K562 (cell line): Measurements from ENCODE around the gene DMAC2L. TPM values are rescaled to one million over a fixed set of nuclear protein-coding genes. Genes with fewer than 3 reads are reported as not detected.

Source experiments
- ATAC-seq: fragments of 200-7000 bp; cut with Tn5 transposase; 3 replicates; pipeline ENCODE4 v1.9.1; 2020; ENCODE audit warnings: moderate library complexity
- BruUV-seq: library from RNA; stranded (reverse); fragments of 400-500 nt; replicated peaks from 2 replicates; lab custom pipeline; 2021; lab: Mats Ljungman, UMichigan
- CTCF ChIA-PET: fragments of 300-600 bp; formaldehyde crosslinking; extraction: SDS; loops from one replicate; lab custom pipeline; 2021; ENCODE audit warnings: low intra/inter-chr PET ratio; lab: Yijun Ruan, JAX
- POLR2A ChIA-PET: fragments of 300-600, 350-650 bp; sonication (Branson Sonifier 250); formaldehyde crosslinking; extraction: SDS; loops from one replicate; lab custom pipeline; 2021; ENCODE audit warnings: antibody characterized with exemption, inconsistent platforms; lab: Yijun Ruan, JAX
- DNase-seq, 4 experiments: peaks; one replicate each; pipeline versions ENCODE4 v3.0.0 to v3.0.0-alpha.2; 2011 to 2018; ENCODE audit warnings: low spot score in 3 of 4, mixed read lengths in 3 of 4; ENCODE audit errors: extremely low read depth in 1 of 4
- FAIRE-seq: peaks from 2 replicates; lab custom pipeline; 2011; peaks lifted over from hg19 to GRCh38; lab: Jason Lieb, UNC
- H2AFZ ChIP-seq: 2 replicates; pipeline ENCODE4 v1.6.0; 2011; ENCODE audit warnings: low read depth, low read length, control low read depth, inconsistent platforms
- H3K27ac ChIP-seq: fragments of 200-600 bp; 3 replicates; pipeline ENCODE4 v1.8.0; 2011; ENCODE audit warnings: low read depth, mild to moderate bottlenecking, control low read depth, inconsistent platforms, low read length, moderate library complexity, mixed read lengths; ENCODE audit errors: extremely low read depth
- H3K27me3 ChIP-seq, 2 experiments: fragments of 300-600 bp in 1 of 2; 2 replicates in 1 of 2; 3 replicates in 1 of 2; pipeline versions ENCODE4 v1.6.0 to v1.8.0; 2011; ENCODE audit warnings: inconsistent platforms in 2 of 2, low read length in 2 of 2, mild to moderate bottlenecking in 1 of 2, mixed read lengths in 1 of 2, moderate library complexity in 1 of 2; ENCODE audit not compliant: control insufficient read depth in 2 of 2, insufficient read depth in 2 of 2
- H3K36me3 ChIP-seq: fragments of 300-600 bp; 3 replicates; pipeline ENCODE4 v1.8.0; 2011; ENCODE audit warnings: mild to moderate bottlenecking, low read length, inconsistent platforms; ENCODE audit not compliant: control insufficient read depth, insufficient read depth
- H3K4me1 ChIP-seq, 2 experiments: fragments of 200-600 bp in 1 of 2; replicated peaks in 1 of 2; 2 replicates in 1 of 2; 3 replicates in 1 of 2; pipeline versions ENCODE4 v1.5.1 to v1.8.0; 2011; ENCODE audit warnings: inconsistent platforms in 2 of 2, low read length in 2 of 2, mild to moderate bottlenecking in 1 of 2, mixed read lengths in 1 of 2, moderate library complexity in 1 of 2; ENCODE audit not compliant: control insufficient read depth in 2 of 2, insufficient read depth in 2 of 2
- H3K4me2 ChIP-seq: 2 replicates; pipeline ENCODE4 v1.6.1; 2011; ENCODE audit warnings: low read length, control low read depth, inconsistent platforms, mixed read lengths; ENCODE audit not compliant: insufficient read depth
- H3K4me3 ChIP-seq: fragments of 200-600 bp; sonication (generic), shearing (Covaris generic); 2 replicates; pipeline ENCODE4 v1.5.1; 2016; ENCODE audit warnings: control low read depth, inconsistent platforms
- H3K79me2 ChIP-seq: fragments of 200-600 bp; 3 replicates; pipeline ENCODE4 v1.8.0; 2011; ENCODE audit warnings: low read length, inconsistent platforms; ENCODE audit not compliant: control insufficient read depth, insufficient read depth
- H3K9ac ChIP-seq, 2 experiments: 2 replicates each; pipeline versions ENCODE4 v1.6.0 to v1.6.1; 2011; ENCODE audit warnings: low read depth in 2 of 2, low read length in 2 of 2, control low read depth in 1 of 2, inconsistent platforms in 1 of 2, mild to moderate bottlenecking in 1 of 2, mixed read lengths in 1 of 2; ENCODE audit not compliant: insufficient read depth in 1 of 2
- H3K9me1 ChIP-seq: one replicate; pipeline ENCODE4 v1.6.0; 2011; ENCODE audit warnings: inconsistent platforms, mild to moderate bottlenecking, low read length, moderate library complexity; ENCODE audit not compliant: control insufficient read depth, insufficient read depth
- H3K9me3 ChIP-seq: replicated peaks from 2 replicates; pipeline ENCODE4 v1.5.1; 2011; ENCODE audit warnings: low read depth, low read length, inconsistent platforms; ENCODE audit not compliant: control insufficient read depth, insufficient read depth
- H4K20me1 ChIP-seq: replicated peaks from 2 replicates; pipeline ENCODE4 v1.6.1; 2011; ENCODE audit warnings: low read length, inconsistent platforms, mixed read lengths; ENCODE audit not compliant: control insufficient read depth, insufficient read depth
- DNMT1 ChIP-seq: fragments of 450-650 bp; IDR thresholded peaks from 2 replicates; pipeline ENCODE4 v1.6.1; 2016; ENCODE audit warnings: antibody characterized with exemption, mild to moderate bottlenecking
- ELF2 ChIP-seq: fragments of 250-450 bp; sonication (Bioruptor Pico); IDR thresholded peaks from 2 replicates; pipeline ENCODE4 v1.5.0; 2021; ENCODE audit warnings: mild to moderate bottlenecking
- FOXK2 ChIP-seq, 2 experiments: fragments of 450-650 bp; IDR thresholded peaks in 1 of 2; conservative IDR thresholded peaks in 1 of 2; 2 replicates each; pipeline ENCODE4 v1.6.1; 2016; ENCODE audit warnings: low read depth in 2 of 2, mild to moderate bottlenecking in 1 of 2
- HNRNPL ChIP-seq: fragments of 200-400 bp; formaldehyde crosslinking; IDR thresholded peaks from 2 replicates; pipeline ENCODE4 v1.6.1; 2017; ENCODE audit warnings: low read depth, mild to moderate bottlenecking, low read length
- POLR2AphosphoS2 ChIP-seq: IDR thresholded peaks from 2 replicates; pipeline ENCODE4 v1.6.1; 2012; ENCODE audit warnings: low read length, improper control_type of control experiment
- RREB1 ChIP-seq: fragments of 250-450 bp; sonication (Bioruptor Pico); IDR thresholded peaks from 2 replicates; pipeline ENCODE4 v1.4.0; 2020
- SFPQ ChIP-seq: fragments of 200-400 bp; formaldehyde crosslinking; IDR thresholded peaks from 2 replicates; pipeline ENCODE4 v1.6.1; 2017; ENCODE audit warnings: mild to moderate bottlenecking, low read depth, low read length, moderate library complexity
- SNAPC5 ChIP-seq: fragments of 250-450 bp; sonication (Bioruptor Pico); IDR thresholded peaks from 2 replicates; pipeline ENCODE4 v1.8.0; 2021; ENCODE audit warnings: moderate library complexity, mild to moderate bottlenecking, inconsistent platforms
- ZNF431 ChIP-seq: sonication (generic); formaldehyde crosslinking; IDR thresholded peaks from 2 replicates; pipeline ENCODE4 v1.8.0; 2022; ENCODE audit warnings: mild to moderate bottlenecking, missing genetic modification reagents
- ZNF764 ChIP-seq: fragments of 250-450 bp; sonication (Bioruptor Pico); IDR thresholded peaks from 2 replicates; pipeline ENCODE4 v1.4.0; 2020; ENCODE audit warnings: low read depth, mild to moderate bottlenecking, moderate library complexity
- WGBS: fragments of 100-300 bp; shearing (Covaris generic); methylation state at CpG from one replicate; pipeline ENCODE4 v1.1.6; 2016; ENCODE audit warnings: low coverage, mixed read lengths; ENCODE audit not compliant: insufficient coverage; ENCODE audit errors: missing lambda C conversion rate; 5-methylcytosine and 5-hydroxymethylcytosine counted together
- in situ Hi-C: fragments of 300-500 bp; cut with MboI; formaldehyde crosslinking; loops from 4 replicates; pipeline ENCODE4 v1.15.0; 2018; ENCODE audit warnings: inconsistent platforms, mixed read lengths
- intact Hi-C: fragments of 100-400 bp; cut with micrococcal nuclease; formaldehyde crosslinking; loops from 2 replicates; pipeline ENCODE4 v1.14.2; 2022
- polyA plus RNA-seq, 8 experiments: library from polyadenylated mRNA; depleted of rRNA in 4 of 8; stranded (reverse) in 5 of 8; unstranded in 3 of 8; fragments of >200 nt; fragmentation: Nextera tagmentation in 2 of 8; fragmentation: Illumina TruSeq in 1 of 8; extraction: Ambion mirVana in 2 of 8; extraction: Trizol in 1 of 8; gene quantifications; 2 replicates each; pipeline versions ENCODE4 v1.2.1 to v1.2.3, GENCODE V29; 2011 to 2014; ENCODE audit warnings: inconsistent platforms in 1 of 8, missing spikeins in 1 of 8
- total RNA-seq, 7 experiments: library from RNA; depleted of rRNA in 6 of 7; stranded (reverse); fragments of >200 nt in 6 of 7; fragmentation: Illumina TruSeq in 2 of 7; extraction: Trizol in 2 of 7; gene quantifications; 2 replicates each; pipeline versions ENCODE4 v1.2.1 to v1.2.3, GENCODE V29; 2011 to 2021; ENCODE audit warnings: low replicate concordance in 1 of 7

The DMAC2L gene
- total and polyA plus RNA-seq, 9 of the 15 experiments (the other 6 are each of a cell fraction or from before 2014, with no cell fraction given) = 4.0 to 37.2 (median 9.3) TPM

DNA sequence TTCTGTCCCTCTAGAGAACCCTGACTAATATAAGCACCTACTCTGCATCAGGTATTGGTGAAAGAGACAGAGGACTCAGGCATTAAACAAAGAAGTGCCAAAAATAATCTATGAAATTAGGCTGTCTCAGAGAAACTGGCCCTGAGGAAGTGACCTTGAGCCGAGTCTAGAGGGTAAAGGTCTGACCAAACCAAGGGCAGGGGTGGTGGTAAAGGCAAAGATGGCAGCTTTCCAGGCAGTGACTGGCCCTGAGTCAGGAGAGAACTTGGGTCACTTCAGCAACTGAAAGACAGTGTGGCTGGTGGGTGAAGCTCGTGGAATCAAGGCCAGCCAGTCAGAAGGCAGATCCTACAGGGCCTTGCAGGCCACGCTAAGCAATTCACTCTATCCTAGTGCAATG, 54.0 kb downstream of the DMAC2L start:
- FAIRE-seq = no peak
- Histone ChIP-seq H3K27ac (peak overlapping the region; percentile 48; the same call in 2 of the 3 replicates), H3K36me3 (no peaks in the 10 kb centered on the region)
- no peak for ATAC-seq
- no peak for TF ChIP-seq SFPQ
- no peak for TF ChIP-seq FOXK2 (conservative IDR thresholded peaks at IDR 0.05 in 1 of 2, IDR thresholded peaks at IDR 0.05 in 1 of 2; ENCODE audit: low read depth in 2 of 2)
- TF ChIP-seq ELF2 = no peak
- no peak for TF ChIP-seq POLR2AphosphoS2
- no peak for TF ChIP-seq DNMT1
- no peak for TF ChIP-seq HNRNPL
- no peak for TF ChIP-seq RREB1 (CRISPR knock-in tag)
- no peak for TF ChIP-seq ZNF431 (CRISPR knock-in tag)
- no peak for TF ChIP-seq SNAPC5 (CRISPR knock-in tag)
- TF ChIP-seq ZNF764 = no peak
- TF ChIP-seq, all 486 proteins: peak for 0
- BruUV-seq = no TSS peak
- H4K20me1 ChIP-seq = no peaks in the 10 kb centered on the region
- no peaks in the 10 kb centered on the region for H3K9me1 ChIP-seq
- H2AFZ ChIP-seq = peak overlapping the region; percentile 74; the same call in 1 of the 2 replicates
- peaks cover 9 to 10% of the 10 kb centered on the region in 2 experiments; a peak in 3 of 5 replicates for H3K4me1 ChIP-seq
- no peak overlapping the region for H3K9ac ChIP-seq
- ChIA-PET CTCF (no interaction called here), POLR2A (interaction anchor here (0.9 to 1.0 kb wide), 2 partner anchors 14 to 23 kb away, joined by 3 read pairs; no protein-coding TSS in a partner anchor)
- H3K79me2 ChIP-seq = no peaks in the 10 kb centered on the region
- intact Hi-C loops = no loop called here
- H3K4me3 ChIP-seq = no peak overlapping the region
- 57% methylated on average over 3 of the region's 3 CpGs for WGBS
- no peaks in the 10 kb centered on the region for H3K27me3 ChIP-seq
- in situ Hi-C loops = no loop called here
- H3K9me3 ChIP-seq = no peaks in the 10 kb centered on the region
- no peak overlapping the region; the same call in 1 of the 2 replicates for H3K4me2 ChIP-seq
- DNase-seq = no peak
